ENCODE results near the gene ERC2.

ERC2 gene

GRCh38 chr3:55873523-55874254 lies 594.6 kb downstream of the ERC2 start:
- no peak for TF ChIP-seq CTCF (IDR thresholded peaks at IDR 0.05; ENCODE audit: insufficient read depth, low read length, poor library complexity, severe bottlenecking)
- TF ChIP-seq EZH2phosphoT487 (conservative IDR thresholded peaks at IDR 0.05; ENCODE audit: low read length), result no peak
- Histone ChIP-seq H3K27ac (ENCODE audit: low read depth, low read length) (no peak overlapping the region), H3K36me3 (ENCODE audit: low read length) (no peaks in the 10 kb centered on the region), H3K9me3 (ENCODE audit: insufficient read depth, low read length) (no peaks in the 10 kb centered on the region), H3F3A (ENCODE audit: insufficient read depth) (no peaks in the 10 kb centered on the region), H3K9me2 (replicated peaks; ENCODE audit: insufficient read depth, low read length) (no peaks in the 10 kb centered on the region), H3K4me3 (ENCODE audit: insufficient read depth, low read length, poor library complexity, severe bottlenecking) (no peak overlapping the region), H4K20me1 (ENCODE audit: low read depth, low read length) (no peaks in the 10 kb centered on the region), H3K27me3 (ENCODE audit: low read length) (no peaks in the 10 kb centered on the region), H2AFZ (ENCODE audit: low read depth, low read length, severe bottlenecking) (no peak overlapping the region), H3K9ac (ENCODE audit: low read length) (no peak overlapping the region), H3K79me2 (ENCODE audit: insufficient read depth, low read length) (no peaks in the 10 kb centered on the region), H3K4me2 (ENCODE audit: low read depth, low read length, poor library complexity, severe bottlenecking) (no peak overlapping the region)

GRCh38 chr3:55870594-55870993 lies 597.7 kb downstream of the ERC2 start:
- Histone ChIP-seq H4K20me1 (ENCODE audit: low read depth, low read length) (no peaks in the 10 kb centered on the region), H3K36me3 (ENCODE audit: low read length) (no peaks in the 10 kb centered on the region), H3K27ac (ENCODE audit: low read depth, low read length) (no peak overlapping the region), H3K9ac (ENCODE audit: low read length) (no peak overlapping the region), H3K9me2 (replicated peaks; ENCODE audit: insufficient read depth, low read length) (no peaks in the 10 kb centered on the region), H3K4me2 (ENCODE audit: low read depth, low read length, poor library complexity, severe bottlenecking) (no peak overlapping the region), H3K79me2 (ENCODE audit: insufficient read depth, low read length) (no peaks in the 10 kb centered on the region), H3F3A (ENCODE audit: insufficient read depth) (no peaks in the 10 kb centered on the region), H3K27me3 (ENCODE audit: low read length) (no peaks in the 10 kb centered on the region), H2AFZ (ENCODE audit: low read depth, low read length, severe bottlenecking) (no peak overlapping the region), H3K9me3 (ENCODE audit: insufficient read depth, low read length) (no peaks in the 10 kb centered on the region), H3K4me3 (ENCODE audit: insufficient read depth, low read length, poor library complexity, severe bottlenecking) (no peak overlapping the region)
- TF ChIP-seq EZH2phosphoT487 (conservative IDR thresholded peaks at IDR 0.05; ENCODE audit: low read length) (no peak), CTCF (IDR thresholded peaks at IDR 0.05; ENCODE audit: insufficient read depth, low read length, poor library complexity, severe bottlenecking) (no peak)

- Histone ChIP-seq H3K4me2 (ENCODE audit: low read depth, low read length, poor library complexity, severe bottlenecking) (no peak overlapping the region), H3K9ac (ENCODE audit: low read length) (no peak overlapping the region), H3F3A (ENCODE audit: insufficient read depth) (no peaks in the 10 kb centered on the region), H3K9me2 (replicated peaks; ENCODE audit: insufficient read depth, low read length) (no peaks in the 10 kb centered on the region), H4K20me1 (ENCODE audit: low read depth, low read length) (no peaks in the 10 kb centered on the region), H3K27ac (ENCODE audit: low read depth, low read length) (no peak overlapping the region), H3K79me2 (ENCODE audit: insufficient read depth, low read length) (no peaks in the 10 kb centered on the region), H3K36me3 (ENCODE audit: low read length) (no peaks in the 10 kb centered on the region), H3K9me3 (ENCODE audit: insufficient read depth, low read length) (no peaks in the 10 kb centered on the region), H2AFZ (ENCODE audit: low read depth, low read length, severe bottlenecking) (no peak overlapping the region), H3K4me3 (ENCODE audit: insufficient read depth, low read length, poor library complexity, severe bottlenecking) (no peak overlapping the region), H3K27me3 (ENCODE audit: low read length) (no peaks in the 10 kb centered on the region)
- TF ChIP-seq CTCF (IDR thresholded peaks at IDR 0.05; ENCODE audit: insufficient read depth, low read length, poor library complexity, severe bottlenecking) (no peak), EZH2phosphoT487 (conservative IDR thresholded peaks at IDR 0.05; ENCODE audit: low read length) (no peak)
Observed at GRCh38 chr3:55868347-55868746, 599.9 kb downstream of the ERC2 start.

Data from SU-DHL-6 (cell line).